HG03432 (cell line): ENCODE measurements around the gene OR2F2.

Experiments
- ATAC-seq: cut with Tn5 transposase; IDR thresholded peaks from one replicate; pipeline ENCODE4 v1.9.1; 2021; ENCODE audit warnings: mild to moderate bottlenecking, moderate library complexity; ENCODE audit not compliant: unreplicated experiment

The OR2F2 gene

GRCh38 chr7:143913945-143914615 is 21.0 kb upstream of the OR2F2 start:
- no peak for ATAC-seq

GRCh38 chr7:143914938-143915652 is 19.9 kb upstream of the OR2F2 start:
- ATAC-seq: no peak

GRCh38 chr7:143924851-143925250 is 10.2 kb upstream of the OR2F2 start:
- no peak for ATAC-seq

GRCh38 chr7:143929224-143929920 is 5.7 kb upstream of the OR2F2 start:
- peak; percentile 83 for ATAC-seq

- ATAC-seq: no peak
Measured at GRCh38 chr7:143931739-143932138, 3.3 kb upstream of the OR2F2 start.

DNA sequence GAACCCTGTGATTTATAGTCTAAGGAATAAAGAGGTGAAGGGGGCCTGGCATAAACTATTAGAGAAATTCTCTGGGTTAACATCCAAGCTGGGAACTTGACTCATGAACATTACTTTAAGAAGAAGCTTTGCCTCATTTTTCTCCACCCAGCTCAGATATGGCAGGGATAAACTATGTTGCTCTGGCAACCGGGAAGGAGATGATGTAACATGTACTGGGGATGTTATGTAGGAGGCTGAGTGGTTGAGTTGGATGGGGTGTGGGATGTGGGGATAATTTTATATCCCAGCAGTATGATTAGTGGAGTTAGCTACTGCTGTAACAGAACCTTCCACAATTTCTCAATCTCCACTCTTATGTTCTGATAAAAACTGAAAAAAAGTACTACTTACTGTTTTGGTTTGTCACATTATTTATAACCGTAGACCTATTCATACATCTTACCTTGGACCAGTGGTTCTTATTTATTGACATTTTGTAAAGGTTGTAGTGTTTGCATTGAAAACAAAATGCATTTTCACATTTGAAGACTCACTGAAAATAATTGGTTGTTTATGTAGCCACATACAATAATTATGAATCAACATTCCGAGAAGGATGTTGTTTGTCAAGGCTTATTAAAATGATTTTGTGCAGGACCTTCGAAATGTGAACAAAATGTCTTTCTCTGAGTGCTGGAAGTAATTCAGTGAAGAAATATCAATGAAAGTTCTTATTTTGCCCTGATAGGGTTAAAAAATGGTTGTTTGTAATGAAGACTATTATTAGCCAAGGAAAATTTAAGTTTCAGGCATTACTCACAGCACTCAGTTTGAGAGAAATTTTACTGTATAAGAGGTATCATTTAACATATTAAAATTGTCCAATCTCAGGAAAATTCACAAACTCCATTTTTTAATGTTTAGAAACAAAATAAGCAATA is 1.3 kb downstream of the OR2F2 start:
- no peak for ATAC-seq

DNA sequence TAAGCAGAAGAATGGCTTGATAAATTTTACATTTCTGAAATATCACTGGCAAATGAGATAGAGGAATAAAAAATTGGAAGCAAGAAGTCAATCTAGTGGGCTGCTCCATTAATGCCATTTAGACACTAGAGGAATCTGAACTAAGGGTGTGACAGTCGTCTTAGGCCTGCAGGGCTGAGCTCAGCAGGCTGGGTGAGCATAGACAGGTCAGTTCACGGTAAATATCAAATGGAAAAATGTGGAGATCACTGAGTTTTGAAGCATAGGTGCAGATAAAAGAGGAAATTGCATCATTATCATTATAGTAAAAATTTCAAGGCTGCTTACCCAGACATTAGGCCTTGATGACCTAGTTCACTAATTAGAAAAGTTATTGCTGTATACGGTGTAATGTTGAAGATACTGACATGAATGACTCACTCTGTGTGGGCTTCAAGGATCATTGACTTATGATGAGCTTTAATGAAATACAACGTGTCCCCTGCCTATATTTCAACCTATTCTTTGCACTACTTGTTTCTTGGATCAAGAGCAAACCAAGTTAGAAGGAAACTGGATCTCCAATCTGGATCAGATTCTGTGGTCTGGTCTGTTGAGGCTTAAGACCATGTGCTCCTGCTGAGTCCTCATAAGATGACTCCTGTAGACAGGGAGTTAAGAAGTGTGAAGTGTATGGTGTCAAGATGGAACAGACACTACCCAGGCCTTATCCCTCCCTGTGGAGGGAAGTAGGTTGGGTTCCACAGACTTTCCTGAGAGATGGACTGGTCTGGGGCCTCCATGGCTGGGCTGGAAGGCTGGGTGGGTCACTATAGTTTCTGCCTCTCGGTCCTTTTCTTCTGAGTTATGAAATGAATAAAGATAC is 3.6 kb downstream of the OR2F2 start:
- ATAC-seq: no peak

DNA sequence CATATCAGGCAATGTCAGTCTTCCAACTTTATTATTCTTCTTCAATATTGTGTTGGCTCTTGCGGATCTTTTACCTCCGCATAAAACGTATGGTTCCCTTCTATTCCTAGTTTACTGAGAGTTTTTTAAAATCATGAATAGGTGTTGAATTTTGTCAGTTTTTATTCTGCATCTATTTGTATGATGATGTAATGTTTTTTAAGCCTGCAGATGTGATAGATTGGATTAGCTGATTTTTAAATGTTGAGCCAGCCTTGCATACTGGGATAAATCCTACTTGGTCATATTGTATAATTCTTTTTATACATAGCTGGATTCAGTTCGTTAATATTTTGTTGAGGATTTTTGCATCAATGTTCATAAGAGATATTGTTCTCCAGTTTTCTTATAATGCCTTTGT is 10.4 kb downstream of the OR2F2 start:
- ATAC-seq: no peak

DNA sequence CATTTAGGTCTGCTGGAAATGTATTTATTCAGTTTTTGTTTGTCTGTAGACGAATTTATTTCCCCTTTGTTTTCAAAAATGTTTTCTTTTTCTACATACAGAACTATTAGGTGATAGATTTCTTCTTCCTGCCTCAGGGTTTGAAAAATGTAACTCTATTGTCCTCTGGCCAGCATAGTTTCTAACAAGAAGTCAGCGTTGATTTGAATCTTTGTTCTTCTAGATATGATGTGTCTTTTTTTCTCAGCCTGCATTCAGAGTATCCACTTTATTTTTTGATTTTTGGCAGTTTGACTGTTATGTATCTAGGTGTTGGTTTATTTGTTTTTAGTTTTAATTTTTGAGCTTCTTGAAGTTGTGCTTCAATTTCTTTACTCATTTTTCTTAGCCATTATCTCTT is 12.1 kb downstream of the OR2F2 start:
- ATAC-seq: no peak

GRCh38 chr7:143948733-143949132 is 13.7 kb downstream of the OR2F2 start:
- no peak for ATAC-seq

GRCh38 chr7:143953421-143953820 is 18.4 kb downstream of the OR2F2 start:
- no peak for ATAC-seq

DNA sequence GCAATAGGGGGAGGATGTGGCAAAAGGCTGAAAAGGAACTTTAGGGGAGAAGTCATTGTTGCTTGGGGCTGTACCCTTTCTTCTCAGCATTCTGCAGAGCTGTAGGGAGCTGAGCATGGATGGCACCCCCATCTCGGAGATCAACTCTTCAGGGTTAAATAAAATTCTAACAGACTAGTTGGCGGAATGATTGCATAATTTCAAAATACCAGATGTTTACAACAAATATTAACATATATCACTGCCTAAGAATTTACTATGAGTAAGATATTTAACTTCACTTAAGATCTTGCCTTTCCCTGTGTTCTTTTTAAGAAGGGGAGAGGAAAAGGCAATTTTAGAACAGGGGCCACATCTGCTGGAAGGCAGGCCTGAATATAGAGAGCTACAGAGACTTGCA is 19.1 kb downstream of the OR2F2 start:
- ATAC-seq: no peak

GRCh38 chr7:143954544-143954943 is 19.5 kb downstream of the OR2F2 start, which contains the start of gene OR2F1:
Gene OR2F1 (plus strand): TSS chr7:143954844. CDS start chr7:143959971, 5,127 bp downstream.
- ATAC-seq: no peak

DNA sequence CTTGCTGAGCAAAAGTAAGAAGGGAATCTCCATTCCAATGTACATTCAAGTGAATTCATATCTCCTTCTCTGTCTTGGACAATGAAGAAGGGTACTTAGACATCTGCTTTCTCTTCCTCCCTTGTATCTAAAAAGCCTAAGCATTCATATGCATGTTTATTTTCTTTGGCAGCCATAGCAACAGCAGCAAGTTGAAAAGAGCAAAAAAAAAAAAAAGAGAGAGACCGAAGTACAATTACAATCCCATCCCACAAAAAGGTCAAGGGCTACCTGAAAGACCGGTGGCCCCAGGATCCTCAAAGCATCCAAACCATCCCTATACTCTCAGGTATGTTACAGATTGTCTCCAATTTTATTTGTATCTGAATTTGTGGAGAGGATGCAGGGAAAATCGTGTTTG is 23.7 kb downstream of the OR2F2 start:
- no peak for ATAC-seq

DNA sequence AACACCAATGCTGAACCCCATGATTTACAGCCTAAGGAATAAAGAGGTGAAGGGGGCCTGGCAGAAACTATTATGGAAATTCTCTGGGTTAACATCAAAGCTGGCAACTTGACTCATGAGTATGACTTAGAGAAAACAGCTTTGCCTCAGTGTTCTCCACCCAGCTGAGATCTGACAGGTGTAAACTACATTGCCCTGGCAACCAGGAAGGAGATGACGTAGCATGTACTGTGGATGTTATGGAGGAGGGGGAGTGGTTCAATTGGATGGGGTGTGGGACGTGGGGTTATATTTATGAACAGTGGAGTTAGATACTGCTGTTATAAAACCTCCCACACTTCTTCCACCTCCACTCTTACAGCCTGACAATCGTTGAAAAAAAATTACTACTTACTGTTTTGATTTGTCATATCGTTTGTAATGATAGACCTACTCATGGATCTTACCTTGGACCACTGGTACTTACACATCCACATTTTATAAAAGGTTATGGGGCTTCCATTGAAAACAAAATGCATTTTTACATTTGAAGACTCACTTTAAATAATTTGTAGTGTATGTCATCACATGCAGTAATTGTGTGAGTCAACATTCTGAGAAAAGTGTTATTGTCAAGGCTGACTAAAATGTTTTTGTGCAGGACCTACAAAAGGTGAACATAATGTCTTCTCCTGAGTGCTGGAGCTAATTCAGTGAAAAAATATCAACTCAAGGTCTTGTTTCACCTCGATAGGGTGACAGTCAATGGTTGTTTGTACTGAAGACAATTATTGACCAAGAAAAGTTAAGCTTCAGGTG is 26.0 kb downstream of the OR2F2 start:
- no peak for ATAC-seq

DNA sequence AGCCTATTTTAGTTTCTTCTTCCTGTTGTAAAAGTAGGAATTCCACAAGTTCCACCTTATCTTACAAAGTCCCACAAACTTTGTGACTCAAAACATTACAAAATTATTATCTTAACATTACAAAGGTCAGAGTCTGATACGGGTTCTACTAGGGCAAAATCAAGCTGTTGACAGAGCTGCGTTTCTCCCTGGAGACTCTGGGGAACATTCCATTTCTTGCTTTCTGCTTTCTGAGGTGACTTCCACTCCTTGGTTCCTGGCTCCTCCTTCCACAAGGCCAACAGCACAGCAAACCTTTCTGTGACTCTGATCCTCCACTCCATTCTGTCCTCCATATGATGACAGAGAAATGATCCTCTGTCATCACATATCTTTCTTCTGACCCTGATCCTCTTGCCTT is 30.2 kb downstream of the OR2F2 start:
- no peak for ATAC-seq

- no peak for ATAC-seq
Measured at GRCh38 chr7:143967398-143967797, 32.4 kb downstream of the OR2F2 start.

GRCh38 chr7:143973870-143974416 is 38.9 kb downstream of the OR2F2 start:
- no peak for ATAC-seq

- ATAC-seq: no peak
Measured at GRCh38 chr7:143974459-143974858, 39.4 kb downstream of the OR2F2 start.
